Pancreas (tissue), 10 donors: ENCODE results near the gene SETD9. TPM values are rescaled to one million over a fixed set of nuclear protein-coding genes. Genes with fewer than 3 reads are reported as not detected.

Experiments
- ATAC-seq, 4 donors: fragments of 200-7000 bp; cut with Tn5 transposase; one replicate each; pipeline versions ENCODE4 v1.8.0 to v1.9.1; 2020; ENCODE audit warnings: mild to moderate bottlenecking in 4 of 4, moderate library complexity in 4 of 4
- DNase-seq, 6 donors: peaks; one replicate each; pipeline ENCODE4 v3.0.0-alpha.2; 2020
- FAIRE-seq: peaks from 2 replicates; lab custom pipeline; 2012; peaks lifted over from hg19 to GRCh38; lab: Jason Lieb, UNC
- H3K27ac ChIP-seq, 4 donors: fragments of 200-600 bp; sonication (generic); 1 replicate in 3 of 4; 2 replicates in 1 of 4; pipeline versions ENCODE4 v1.5.0 to v1.8.0; 2020
- H3K27me3 ChIP-seq, 4 donors: fragments of 200-600 bp; one replicate each; pipeline ENCODE4 v1.8.0; 2021
- H3K36me3 ChIP-seq, 3 donors: fragments of 200-600 bp; sonication (generic) in 1 of 3; one replicate each; pipeline versions ENCODE4 v1.5.0 to v1.8.0; 2020 to 2021
- H3K4me1 ChIP-seq, 3 donors: fragments of 200-600 bp; one replicate each; pipeline ENCODE4 v1.8.0; 2021
- H3K4me3 ChIP-seq, 4 donors: fragments of 200-600 bp; sonication (generic) in 2 of 4; one replicate each; pipeline versions ENCODE4 v1.5.0 to v1.8.0; 2020 to 2021
- H3K9me3 ChIP-seq, 4 donors: fragments of 200-600 bp; one replicate each; pipeline ENCODE4 v1.8.0; 2021
- WGBS, 2 donors: extraction: QIAGEN DNeasy Blood & Tissue Kit; methylation state at CpG; one replicate each; pipeline ENCODE4 v1.1.7; 2013; 5-methylcytosine and 5-hydroxymethylcytosine counted together
- intact Hi-C, 3 donors: fragments of 100-400 bp; cut with DNase I; formaldehyde crosslinking; loops; one replicate each; pipeline versions ENCODE4 v1.11.1 to v1.14.2; 2022
- polyA plus RNA-seq, 2 donors: library from polyadenylated mRNA; stranded (reverse); fragments of 200-250 nt; gene quantifications; one replicate each; pipeline ENCODE4 v1.2.3, GENCODE V29; 2013
- total RNA-seq, 6 donors: library from RNA; stranded (reverse); fragmentation: NEBNext Ultra II Directional in 4 of 6; extraction: Animal tissue kit (Norgen Biotek cat#: 25700) in 4 of 6; gene quantifications; one replicate each; pipeline versions ENCODE4 v1.2.1 to v1.2.4, GENCODE V29; 2021 to 2023
- TF ChIP-seq, protein P1 (sequence below), 4 donors: fragments of 200-600 bp; sonication (generic) in 3 of 4; IDR thresholded peaks; one replicate each; pipeline versions ENCODE4 v1.5.0 to v1.8.0; 2021; ENCODE audit warnings: antibody characterized with exemption in 4 of 4
- donor health status: healthy with polysubstance abuse.
- donor health status: DM: no; HTN: no; CAD: no; lungs with moderate emphysema.
- donor health status: DM: no; HTN: no; CAD: no.
- donor health status: control.
- donor health status: control.
- donor health status: Bipolar disorder and iron deficiency.
- donor health status: DM: yes; HTN: yes; CAD: no.
- donor health status: DM: no; HTN: no; CAD: no.
- donor health status: DM: no; HTN: no; CAD: no.
- donor health status: DM: yes; HTN: yes; CAD: no.

Gene SETD9
- total and polyA plus RNA-seq, 8 donors = 4.6 to 9.7 (median 6.5) TPM

GRCh38 chr5:56873056-56873455, 36.3 kb upstream of the SETD9 start:
- peaks cover 0 to 59% (median 7%) of the 10 kb centered on the region in 3 donors for H3K36me3 ChIP-seq
- FAIRE-seq (no peak), DNase-seq (no peak), ATAC-seq (no peak)
- no peak overlapping the region for H3K27ac ChIP-seq
- TF ChIP-seq, protein P1, sequence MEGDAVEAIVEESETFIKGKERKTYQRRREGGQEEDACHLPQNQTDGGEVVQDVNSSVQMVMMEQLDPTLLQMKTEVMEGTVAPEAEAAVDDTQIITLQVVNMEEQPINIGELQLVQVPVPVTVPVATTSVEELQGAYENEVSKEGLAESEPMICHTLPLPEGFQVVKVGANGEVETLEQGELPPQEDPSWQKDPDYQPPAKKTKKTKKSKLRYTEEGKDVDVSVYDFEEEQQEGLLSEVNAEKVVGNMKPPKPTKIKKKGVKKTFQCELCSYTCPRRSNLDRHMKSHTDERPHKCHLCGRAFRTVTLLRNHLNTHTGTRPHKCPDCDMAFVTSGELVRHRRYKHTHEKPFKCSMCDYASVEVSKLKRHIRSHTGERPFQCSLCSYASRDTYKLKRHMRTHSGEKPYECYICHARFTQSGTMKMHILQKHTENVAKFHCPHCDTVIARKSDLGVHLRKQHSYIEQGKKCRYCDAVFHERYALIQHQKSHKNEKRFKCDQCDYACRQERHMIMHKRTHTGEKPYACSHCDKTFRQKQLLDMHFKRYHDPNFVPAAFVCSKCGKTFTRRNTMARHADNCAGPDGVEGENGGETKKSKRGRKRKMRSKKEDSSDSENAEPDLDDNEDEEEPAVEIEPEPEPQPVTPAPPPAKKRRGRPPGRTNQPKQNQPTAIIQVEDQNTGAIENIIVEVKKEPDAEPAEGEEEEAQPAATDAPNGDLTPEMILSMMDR (IDR thresholded peaks at IDR 0.05) = no peak
- H3K27me3 ChIP-seq = no peaks in the 10 kb centered on the region
- no peaks in the 10 kb centered on the region for H3K4me1 ChIP-seq
- H3K4me3 ChIP-seq = no peak overlapping the region
- H3K9me3 ChIP-seq = no peaks in the 10 kb centered on the region
- 68 to 87% methylated on average over 3 of the region's 3 CpGs for WGBS, 2 donors
- intact Hi-C loops = no loop called here

GRCh38 chr5:56876327-56876726, 33.1 kb upstream of the SETD9 start:
- no peak overlapping the region for H3K27ac ChIP-seq
- DNase-seq (no peak), ATAC-seq (no peak), FAIRE-seq (no peak)
- H3K9me3 ChIP-seq = no peaks in the 10 kb centered on the region
- H3K27me3 ChIP-seq = no peaks in the 10 kb centered on the region
- 68 to 78% methylated on average over 3 of the region's 3 CpGs for WGBS, 2 donors
- H3K36me3 ChIP-seq = peaks cover 0 to 68% (median 24%) of the 10 kb centered on the region in 3 donors
- TF ChIP-seq, protein P1 (IDR thresholded peaks at IDR 0.05) = no peak
- intact Hi-C loops = no loop called here
- H3K4me3 ChIP-seq = no peak overlapping the region
- H3K4me1 ChIP-seq = no peaks in the 10 kb centered on the region

- DNase-seq (no peak), FAIRE-seq (no peak), ATAC-seq (no peak)
- H3K27ac ChIP-seq = no peak overlapping the region
- no peaks in the 10 kb centered on the region for H3K27me3 ChIP-seq
- TF ChIP-seq, protein P1 (IDR thresholded peaks at IDR 0.05) = no peak
- peaks cover 0 to 3% (median 0%) of the 10 kb centered on the region in 3 donors for H3K4me1 ChIP-seq
- peaks cover 4 to 75% (median 49%) of the 10 kb centered on the region in 3 donors for H3K36me3 ChIP-seq
- H3K4me3 ChIP-seq = no peak overlapping the region
- intact Hi-C loops = no loop called here
- H3K9me3 ChIP-seq = no peaks in the 10 kb centered on the region
- WGBS, 2 donors = 97% methylated on average over 5 of the region's 5 CpGs
Measured at GRCh38 chr5:56881571-56881970, 27.8 kb upstream of the SETD9 start.

- intact Hi-C loops = no loop called here
- TF ChIP-seq, protein P1 (IDR thresholded peaks at IDR 0.05) = no peak
- FAIRE-seq = no peak
Measured at GRCh38 chr5:56893251-56893951, 16.0 kb upstream of the SETD9 start.

DNA sequence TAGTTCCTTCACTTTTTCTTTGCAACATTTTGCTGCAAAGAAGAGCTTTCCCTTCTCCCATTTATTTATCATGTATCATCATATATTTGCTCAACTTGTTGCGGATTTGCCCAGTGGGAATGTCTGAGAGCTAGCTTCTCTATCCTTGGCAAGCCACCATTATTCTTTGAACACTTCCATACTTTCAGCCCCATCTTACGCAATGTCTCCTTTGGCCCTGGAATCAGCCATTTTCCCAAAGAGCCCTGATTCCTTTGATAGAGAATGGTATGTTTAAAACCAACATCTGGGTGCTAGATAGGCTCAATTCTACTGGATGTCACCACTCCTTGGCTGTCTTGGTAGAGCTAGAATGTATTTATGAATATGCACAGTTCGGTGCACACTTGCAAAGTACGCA, 12.6 kb upstream of the SETD9 start:
- WGBS, 2 donors = 95% methylated on average over 4 of the region's 4 CpGs
- FAIRE-seq = no peak
- no peak for DNase-seq
- Histone ChIP-seq H3K4me3 (no peak overlapping the region), H3K9me3 (no peaks in the 10 kb centered on the region), H3K27ac (no peak overlapping the region), H3K4me1 (no peaks in the 10 kb centered on the region), H3K27me3 (no peaks in the 10 kb centered on the region), H3K36me3 (peaks cover 0 to 33% (median 9%) of the 10 kb centered on the region in 3 donors)
- intact Hi-C loops = no loop called here
- ATAC-seq = no peak
- TF ChIP-seq, protein P1 (IDR thresholded peaks at IDR 0.05) = no peak

More at GRCh38 chr5:56893251-56893951, 16.0 kb upstream of the SETD9 start:
- Histone ChIP-seq H3K9me3 (no peaks in the 10 kb centered on the region), H3K27me3 (no peaks in the 10 kb centered on the region), H3K36me3 (peaks cover 0 to 48% (median 15%) of the 10 kb centered on the region in 3 donors), H3K4me1 (no peaks in the 10 kb centered on the region), H3K4me3 (no peak overlapping the region), H3K27ac (no peak overlapping the region)
- DNase-seq = no peak
- no peak for ATAC-seq
- WGBS, 2 donors = 93 to 96% methylated on average over 5 of the region's 5 CpGs
